Measurements from ENCODE around the gene RAD17. TPM values are rescaled to one million over a fixed set of nuclear protein-coding genes. Genes with fewer than 3 reads are reported as not detected.
"Not testable (repeated sequence)": the region's sequence is repeated elsewhere in the genome, so short reads cannot be mapped to it uniquely, and the experiment has no call there.

RAD17 gene
- total RNA-seq, 1 donor from 2014 or later, result 22.0 TPM

DNA sequence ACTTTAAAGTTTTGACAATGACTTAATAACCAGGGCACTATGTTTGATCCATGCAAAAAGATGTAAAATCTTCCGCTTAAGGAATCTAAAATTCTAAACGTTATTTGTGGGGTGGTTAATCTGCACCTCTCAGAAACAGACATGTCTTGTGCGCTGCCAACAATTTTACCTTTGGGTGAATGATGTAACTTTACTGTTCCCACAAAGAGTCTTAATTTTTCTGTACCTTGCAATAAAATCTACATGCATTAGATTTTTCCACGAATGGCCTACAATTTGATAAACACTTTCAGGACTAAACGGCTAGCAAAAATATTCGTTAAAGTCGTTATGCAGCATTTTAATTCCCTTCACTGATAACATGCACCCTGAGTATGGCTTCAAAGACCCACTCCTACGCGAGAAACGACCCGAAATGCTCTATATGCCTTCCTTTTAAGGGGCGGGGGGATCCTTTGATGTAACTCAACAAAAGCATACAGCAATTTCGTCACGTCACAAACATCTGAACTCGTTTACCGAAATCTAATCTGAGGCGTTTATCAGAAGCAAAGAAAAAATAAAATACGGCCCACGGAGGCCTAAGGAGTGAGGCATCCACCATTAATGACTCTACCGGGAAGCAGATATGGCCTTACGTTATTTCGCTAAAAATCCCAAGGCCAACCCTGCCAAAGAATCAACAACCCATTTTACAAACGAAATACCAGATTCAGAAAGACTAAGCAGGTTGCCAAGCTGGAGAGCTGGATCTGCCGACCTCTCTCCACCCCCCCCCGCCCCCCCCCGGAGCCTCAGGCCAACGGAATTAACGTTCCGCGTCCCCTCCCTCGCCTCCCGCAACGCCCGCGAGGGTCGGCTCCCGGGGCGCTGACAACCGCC is 919 bp upstream of the RAD17 start:
- no peak for DNase-seq (ENCODE audit: low spot score)
- intact Hi-C loops (cut with DNase I), result loop anchor here (10.0 kb wide), 1 partner anchor 274 kb away; the partner anchor contains the start of gene SLC30A5

DNA sequence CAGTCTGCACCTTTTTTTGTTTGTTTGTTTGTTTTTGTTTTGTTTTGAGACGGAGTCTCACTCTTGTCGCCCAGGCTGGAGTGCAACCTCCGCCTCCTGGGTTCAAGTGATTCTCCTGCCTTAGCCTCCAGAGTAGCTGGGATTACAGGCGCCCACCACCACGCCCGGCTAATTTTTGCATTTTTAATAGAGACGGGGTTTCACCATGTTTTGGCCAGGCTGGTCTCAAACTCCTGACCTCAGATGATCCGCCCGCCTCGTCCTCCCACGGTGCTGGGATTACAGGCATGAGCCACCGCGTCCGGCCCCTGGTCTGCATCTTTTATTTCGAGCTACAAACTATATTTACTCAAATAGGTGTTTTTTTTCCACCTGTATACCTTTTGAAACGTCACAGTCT is 717 bp downstream of the RAD17 start:
- intact Hi-C loops (cut with DNase I), result loop anchor here (10.0 kb wide), 1 partner anchor 256 kb away; no protein-coding TSS in a partner anchor
- DNase-seq (ENCODE audit: low spot score), result not testable (repeated sequence)

DNA sequence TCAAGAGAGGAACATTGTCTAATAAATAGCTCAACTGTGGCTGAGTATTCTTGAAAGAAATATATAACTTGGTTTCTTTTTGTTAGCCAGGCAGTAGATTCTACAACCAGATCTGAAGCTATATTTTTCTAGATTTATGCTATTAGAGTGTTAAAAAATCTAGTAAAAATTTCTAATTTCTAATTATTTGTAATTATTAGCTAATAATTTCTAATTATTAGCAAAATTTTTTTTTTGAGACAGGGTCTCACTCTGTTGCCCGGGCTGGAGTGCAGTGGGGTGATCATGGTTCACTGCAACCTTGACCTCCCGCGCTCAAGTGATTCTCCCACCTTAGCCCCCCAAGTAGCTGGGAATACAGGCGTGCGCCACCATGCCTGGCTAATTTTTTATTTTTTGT is 2.8 kb downstream of the RAD17 start:
- DNase-seq (ENCODE audit: low spot score), result no peak
- intact Hi-C loops (cut with DNase I), result loop anchor here (10.0 kb wide), 1 partner anchor 258 kb away; no protein-coding TSS in a partner anchor

DNA sequence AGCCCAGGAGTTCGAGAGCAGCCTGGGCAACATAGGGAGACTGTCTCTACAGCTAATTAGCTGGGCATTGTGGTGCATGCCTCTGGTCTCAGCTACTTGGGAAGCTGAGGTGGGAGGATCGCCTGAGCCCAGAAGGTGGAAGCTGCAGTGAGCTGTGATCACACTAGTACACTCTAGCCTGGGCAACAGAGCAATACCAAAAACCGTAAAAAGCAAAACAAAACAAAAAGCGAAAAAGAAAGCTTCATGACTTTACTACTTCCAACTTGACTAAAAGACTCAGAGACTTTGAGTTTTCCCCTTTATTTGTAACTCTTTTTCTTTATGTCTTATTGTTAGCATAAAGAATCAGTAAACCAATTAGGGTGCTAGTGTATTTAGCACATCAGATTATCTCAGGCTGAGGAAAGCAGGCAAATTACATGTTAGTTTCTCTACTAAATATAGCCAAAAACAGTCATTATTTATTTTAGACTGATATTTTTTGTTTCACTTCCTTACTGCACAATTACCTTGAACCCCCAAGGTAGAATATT is 5.4 kb downstream of the RAD17 start:
- intact Hi-C loops (cut with DNase I), result loop anchor here (10.0 kb wide), 1 partner anchor 260 kb away; no protein-coding TSS in a partner anchor
- no peak for DNase-seq (ENCODE audit: low spot score)

DNA sequence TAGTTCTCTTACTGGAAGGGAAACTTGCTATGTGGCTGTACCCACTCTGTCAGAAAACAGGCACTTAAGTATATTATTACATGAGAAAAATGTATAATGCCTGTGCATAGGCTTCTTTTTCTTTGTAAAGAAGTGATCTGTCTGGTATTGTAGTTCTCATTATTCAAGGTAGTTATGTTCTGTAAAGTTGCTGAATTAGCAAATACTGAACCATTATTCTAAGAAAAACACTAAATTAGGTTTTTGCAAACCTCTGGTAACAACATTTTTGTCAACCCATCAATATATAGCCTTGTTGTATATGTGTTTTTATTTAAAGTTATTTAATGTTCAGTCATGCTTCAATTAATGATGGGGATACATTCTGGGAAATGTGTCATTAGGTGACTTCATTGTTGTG is 8.8 kb downstream of the RAD17 start:
- intact Hi-C loops (cut with DNase I), result loop anchor here (10.0 kb wide), 1 partner anchor 264 kb away; no protein-coding TSS in a partner anchor
- no peak for DNase-seq (ENCODE audit: low spot score)

DNA sequence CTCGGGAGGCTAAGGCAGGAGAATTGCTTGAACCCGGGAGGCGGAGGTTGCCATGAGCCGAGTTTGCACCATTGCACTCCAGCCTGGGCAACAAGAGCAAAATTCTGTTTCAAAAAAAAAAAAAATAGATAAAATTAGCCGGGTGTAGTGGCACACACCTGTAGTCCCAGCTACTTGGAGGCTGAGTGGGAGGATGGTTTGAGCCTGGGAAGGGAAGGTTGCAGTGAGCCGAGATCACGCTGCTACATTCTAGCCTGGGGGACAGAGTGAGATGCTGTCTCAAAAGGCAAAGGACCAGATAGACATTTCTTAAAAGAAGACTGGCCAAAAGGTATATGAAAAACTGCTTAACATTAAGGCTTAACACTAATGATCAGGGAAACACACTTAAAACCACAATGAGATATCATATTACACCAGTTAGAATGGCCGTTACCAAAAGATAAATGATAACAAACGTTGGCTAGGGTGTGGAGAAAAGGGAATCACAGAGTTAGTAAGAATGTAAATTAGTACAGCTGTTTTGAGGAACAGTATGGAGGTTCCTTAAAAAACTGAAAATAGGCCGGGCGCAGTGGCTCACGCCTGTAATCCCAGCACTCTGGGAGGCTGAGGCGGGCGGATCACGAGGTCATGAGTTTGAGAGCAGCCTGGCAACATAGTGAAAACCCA is 35.2 kb downstream of the RAD17 start:
- intact Hi-C loops (cut with DNase I), result no loop called here
- DNase-seq (ENCODE audit: low spot score), result no peak

DNA sequence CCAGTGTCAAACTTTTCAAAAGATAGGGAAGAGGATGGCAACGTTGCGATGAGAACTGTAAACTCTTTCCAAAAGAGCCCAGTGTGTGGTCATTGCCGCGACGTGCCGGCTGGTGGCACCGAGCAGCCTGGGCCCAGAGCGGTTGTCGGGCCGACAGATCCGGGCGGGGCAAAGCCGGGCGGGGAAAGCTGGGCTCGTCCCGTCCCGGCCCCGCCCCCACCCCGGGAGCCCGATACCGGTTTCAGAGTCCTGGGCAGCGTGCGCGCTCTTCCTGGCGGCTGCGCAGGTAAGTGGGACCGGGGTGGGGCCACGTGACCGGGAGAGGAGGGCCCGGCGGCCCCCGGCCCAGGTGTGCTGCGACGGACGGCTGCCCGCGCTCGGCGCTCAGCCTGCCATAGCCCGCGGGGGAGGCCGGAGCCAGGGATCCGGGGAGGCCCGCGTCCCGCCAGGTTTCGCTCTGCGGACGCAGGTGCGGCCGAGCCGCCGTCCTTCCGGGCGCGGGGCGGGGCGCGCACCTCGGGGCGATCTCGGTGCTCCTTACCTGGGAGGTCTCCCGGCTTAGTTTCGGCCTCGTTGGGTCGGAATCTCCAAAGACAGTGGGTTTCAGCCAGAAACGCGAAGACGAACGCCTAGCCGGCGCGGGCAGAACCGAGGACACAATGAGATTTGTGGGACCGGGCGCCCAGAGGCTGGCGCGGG is 45.4 kb downstream of the RAD17 start, which contains the start of gene MARVELD2:
MARVELD2 (plus strand) TSS at position 232 of the 699 bp plus-strand sequence. CDS start 4,270 bp downstream, outside the sequence.
- intact Hi-C loops (cut with DNase I), result no loop called here
- DNase-seq (ENCODE audit: low spot score), result peak; percentile 77

DNA sequence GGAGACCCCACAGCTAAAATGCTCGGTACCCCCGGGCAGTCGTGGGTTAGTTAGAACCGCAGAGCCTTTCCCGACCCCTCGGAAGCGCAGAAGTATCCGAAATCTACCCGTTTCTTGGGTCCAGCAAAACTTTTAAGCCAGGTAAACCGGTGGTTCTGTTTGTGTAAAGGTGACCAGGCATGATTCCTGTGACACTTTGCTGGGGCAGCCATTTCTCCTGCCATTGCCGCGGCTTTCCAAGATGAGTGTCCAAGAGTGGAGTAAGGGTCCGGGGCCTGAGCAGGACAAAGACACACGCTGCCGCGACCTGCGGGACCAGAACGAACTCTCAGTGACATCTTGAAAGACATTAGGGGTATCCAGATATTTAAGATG is 46.0 kb downstream of the RAD17 start:
- intact Hi-C loops (cut with DNase I), result no loop called here
- no peak for DNase-seq (ENCODE audit: low spot score)

DNA sequence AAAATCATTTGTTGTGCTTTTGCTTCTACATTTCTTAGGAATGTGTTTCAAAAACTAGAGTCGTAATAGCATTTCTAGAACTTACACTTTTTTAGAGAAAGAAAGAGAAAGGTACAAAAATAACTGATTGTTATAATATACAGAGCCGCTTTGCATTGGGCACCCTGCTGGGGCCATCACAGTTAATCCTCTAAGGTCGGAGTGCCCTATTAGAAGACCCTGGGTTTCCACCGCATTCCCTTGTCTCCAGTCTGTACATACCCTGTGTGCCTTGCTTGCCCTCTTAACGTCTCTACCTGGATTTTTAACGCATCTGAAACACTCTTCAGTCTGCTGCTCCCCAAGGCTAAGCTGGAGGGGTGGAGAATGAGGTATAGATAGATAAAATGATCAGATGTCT is 46.6 kb downstream of the RAD17 start:
- no peak for DNase-seq (ENCODE audit: low spot score)
- intact Hi-C loops (cut with DNase I), result no loop called here

DNA sequence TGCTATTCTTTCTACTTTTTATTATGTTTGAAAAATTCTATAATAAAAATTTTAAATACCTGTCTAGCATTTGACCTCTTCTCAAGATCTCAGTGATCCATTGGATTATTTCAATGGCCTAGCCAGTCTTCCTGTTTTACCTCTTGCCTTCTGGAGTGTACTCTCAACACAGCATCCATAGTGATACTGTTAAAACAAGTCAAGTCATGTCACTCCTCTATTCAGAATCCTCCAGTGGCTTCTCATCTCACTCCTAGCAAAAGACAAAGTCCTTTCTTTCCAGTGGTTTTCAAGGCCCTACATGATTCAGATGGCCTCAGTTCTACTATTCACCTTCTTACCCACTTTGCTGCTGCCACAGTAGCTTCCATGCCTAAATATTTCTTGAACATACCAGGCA is 47.1 kb downstream of the RAD17 start:
- intact Hi-C loops (cut with DNase I), result no loop called here
- DNase-seq (ENCODE audit: low spot score), result no peak

DNA sequence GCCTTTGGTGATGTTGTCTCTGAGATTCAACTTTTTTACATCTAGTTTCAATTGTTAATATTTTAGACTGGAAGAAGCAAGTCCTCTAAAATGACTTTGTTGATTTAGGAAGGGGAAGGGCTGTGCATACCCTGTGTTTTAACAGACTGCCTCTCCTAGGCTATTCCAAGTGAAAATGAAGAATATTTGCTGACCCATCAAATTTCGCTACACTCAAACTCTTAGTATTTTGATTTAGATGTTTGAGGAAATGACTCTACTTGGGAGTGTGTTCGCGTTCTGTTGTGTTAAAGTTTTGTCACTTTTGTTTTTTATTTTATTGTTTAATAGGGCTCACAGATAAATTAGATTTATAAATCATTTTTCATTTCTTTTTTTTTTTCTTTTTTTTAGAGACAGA is 48.9 kb downstream of the RAD17 start:
- no peak for DNase-seq (ENCODE audit: low spot score)
- intact Hi-C loops (cut with DNase I), result no loop called here

DNA sequence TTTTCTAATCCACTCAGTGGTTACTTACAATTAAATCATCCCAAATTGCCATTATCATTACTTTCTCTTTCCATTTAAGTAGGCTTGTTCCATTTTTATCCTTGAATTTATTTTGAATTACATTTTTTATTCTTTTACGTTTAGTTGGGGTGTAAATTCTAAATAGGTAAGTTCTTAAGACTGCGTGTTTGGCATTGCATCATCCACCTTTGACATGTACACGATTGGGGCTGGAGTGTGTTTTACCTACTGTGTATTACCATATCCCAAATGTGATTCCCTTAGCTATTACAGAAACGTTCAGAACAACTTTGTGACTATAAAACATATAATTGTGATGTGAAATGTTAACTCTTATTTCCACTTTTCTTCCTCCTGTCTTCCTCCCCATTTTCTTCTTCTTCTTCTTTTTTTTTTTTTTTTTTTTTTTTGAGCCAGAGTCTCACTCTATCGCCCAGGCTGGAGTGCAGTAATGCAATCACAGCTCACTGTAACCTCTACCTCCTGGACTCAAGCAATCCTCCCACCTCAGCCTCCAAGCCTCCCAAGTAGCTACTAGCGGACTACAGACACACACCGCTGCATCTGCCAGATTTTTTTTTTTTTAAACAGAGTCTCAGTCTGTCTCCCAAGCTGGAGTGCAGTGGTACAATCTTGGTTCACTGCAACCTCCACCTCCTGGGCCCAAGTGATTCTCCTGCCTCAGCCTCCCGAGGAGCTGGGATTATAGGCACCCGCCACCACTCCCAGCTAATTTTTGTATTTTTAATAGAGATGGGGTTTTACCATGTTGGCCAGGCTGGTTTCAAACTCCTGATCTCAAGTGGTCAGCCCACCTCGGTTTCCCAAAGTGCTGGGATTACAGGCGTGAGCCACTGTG is 62.0 kb downstream of the RAD17 start:
- intact Hi-C loops (cut with DNase I), result no loop called here
- DNase-seq (ENCODE audit: low spot score), result no peak

DNA sequence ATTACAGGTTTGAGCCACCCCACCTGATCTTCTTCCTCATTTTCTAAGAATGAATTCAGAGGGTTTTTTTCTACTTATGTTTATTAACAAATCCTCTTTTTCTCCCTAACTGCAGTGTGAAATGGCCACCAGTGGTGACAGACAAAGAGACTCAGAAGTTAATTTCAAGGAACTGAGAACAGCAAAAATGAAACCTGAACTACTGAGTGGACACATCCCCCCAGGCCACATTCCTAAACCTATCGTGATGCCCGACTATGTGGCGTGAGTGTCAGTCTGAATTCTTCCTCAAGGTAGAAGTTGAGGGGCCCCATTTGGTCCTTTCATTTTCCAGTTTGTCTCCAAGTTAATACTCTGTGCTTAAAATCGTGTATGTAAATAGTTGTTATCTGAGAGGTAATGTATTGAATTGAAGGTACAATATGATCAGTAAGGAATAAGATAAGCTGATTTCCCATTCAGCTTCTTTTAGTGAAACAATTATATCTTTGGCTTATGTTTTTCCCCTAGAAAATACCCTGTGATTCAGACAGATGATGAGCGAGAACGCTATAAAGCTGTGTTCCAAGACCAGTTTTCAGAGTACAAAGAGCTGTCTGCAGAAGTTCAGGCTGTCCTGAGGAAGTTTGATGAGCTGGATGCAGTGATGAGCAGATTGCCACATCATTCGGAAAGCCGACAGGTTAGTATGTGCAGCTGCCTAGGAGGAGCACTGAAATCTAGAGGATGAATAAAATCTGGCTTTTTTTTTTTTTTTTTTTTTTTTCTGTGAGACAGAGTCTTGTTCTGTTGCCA is 63.0 kb downstream of the RAD17 start:
- no peak for DNase-seq (ENCODE audit: low spot score)
- intact Hi-C loops (cut with DNase I), result no loop called here

DNA sequence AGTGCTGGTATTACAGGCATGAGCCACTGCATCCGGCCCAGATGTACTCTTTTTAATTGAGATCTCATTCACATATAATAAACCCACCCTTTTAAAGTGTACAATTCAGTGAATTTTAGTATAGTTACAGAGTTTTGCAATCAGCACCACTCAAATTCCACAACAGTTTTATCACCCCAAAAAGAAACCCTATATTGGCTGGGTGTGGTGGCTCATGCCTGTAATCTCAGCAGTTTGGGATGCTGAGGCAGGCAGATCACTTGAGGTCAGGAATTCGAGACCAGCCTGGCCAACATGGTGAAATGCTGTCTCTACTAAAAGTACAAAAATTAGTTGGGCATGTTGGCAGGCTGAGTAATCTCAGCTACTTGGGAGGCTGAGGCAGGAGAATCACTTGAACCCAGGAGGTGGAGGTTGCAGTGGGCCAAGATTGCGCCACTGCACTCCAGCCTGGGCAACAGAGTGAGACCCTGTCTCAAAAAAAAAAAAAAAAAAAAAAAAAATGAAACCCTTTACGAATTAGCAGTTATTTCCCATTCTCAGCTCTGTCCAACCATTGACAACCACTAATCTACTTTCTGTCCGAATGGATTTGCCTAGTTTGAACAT is 65.8 kb downstream of the RAD17 start:
- DNase-seq (ENCODE audit: low spot score); intact Hi-C loops (cut with DNase I): not testable (repeated sequence)

DNA sequence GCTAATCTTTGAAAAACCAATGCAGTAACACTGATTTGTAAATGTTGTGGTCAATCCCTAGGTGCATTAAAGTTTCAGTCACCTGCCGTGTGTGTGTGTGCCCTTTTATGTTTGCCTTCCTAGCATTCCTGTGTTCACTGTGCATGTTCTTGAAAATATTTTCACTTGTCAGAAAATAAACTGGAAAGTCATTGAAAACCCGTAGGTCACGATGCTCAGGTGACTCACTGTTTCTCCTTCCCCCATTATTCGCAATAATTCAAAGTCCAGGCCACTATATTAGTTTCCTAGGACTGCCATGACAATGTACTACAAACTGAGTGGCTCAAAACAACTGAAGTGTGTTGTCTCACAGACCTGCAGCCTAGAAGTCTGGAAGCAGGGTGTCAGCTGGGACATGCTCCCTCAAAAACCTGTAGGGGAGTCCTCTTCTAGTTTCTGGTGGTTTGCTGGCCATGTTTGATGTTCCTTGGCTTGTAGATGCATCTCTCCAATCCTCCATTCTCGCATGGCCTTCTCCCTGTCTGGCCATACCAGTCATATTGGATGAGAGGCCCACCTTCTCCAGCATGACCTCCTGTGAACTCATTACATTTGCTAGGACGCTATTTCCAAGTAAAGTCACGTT is 74.6 kb downstream of the RAD17 start:
- intact Hi-C loops (cut with DNase I), result no loop called here
- no peak for DNase-seq (ENCODE audit: low spot score)

DNA sequence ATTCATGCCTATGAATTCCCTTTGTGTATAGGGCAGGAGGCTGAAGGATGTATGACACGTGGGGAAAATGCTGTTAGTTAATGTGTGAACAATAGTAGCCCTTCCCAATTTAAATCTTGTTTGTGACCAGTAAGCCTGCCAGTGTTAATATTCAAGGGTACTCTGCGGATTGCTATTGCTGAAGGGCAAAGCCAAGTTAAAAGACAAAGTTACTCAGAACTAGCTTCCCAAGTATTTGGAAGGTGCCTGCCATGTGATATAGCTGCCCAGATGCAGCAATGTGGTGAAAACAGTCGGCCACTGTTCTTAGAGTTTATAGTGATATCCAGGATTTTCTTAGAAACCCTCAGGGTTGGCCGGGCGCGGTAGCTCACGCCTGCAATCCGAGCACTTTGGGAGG is 79.9 kb downstream of the RAD17 start:
- no peak for DNase-seq (ENCODE audit: low spot score)
- intact Hi-C loops (cut with DNase I), result no loop called here

DNA sequence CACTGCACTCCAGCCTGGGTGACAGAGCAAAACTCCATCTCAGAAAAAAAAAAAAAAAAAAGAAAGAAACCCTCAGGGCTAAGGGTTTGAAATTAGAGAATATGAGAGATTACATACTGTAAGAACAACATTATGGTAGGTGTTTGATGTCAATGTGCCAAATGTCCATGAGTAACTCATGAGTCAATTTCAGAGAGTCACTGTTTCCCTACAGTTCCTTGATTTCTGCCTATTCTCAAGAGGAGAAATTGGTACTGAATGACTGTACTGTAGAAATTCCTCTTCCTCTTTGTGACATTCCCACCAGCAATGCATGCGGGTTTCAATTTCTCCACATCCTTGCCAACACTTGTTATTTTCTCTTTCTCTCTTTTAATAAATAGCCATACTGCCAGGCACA is 80.5 kb downstream of the RAD17 start:
- intact Hi-C loops (cut with DNase I), result no loop called here
- DNase-seq (ENCODE audit: low spot score), result no peak

All from cardiac septum (tissue), 1 donor.